ENCODE data around the gene ENO2. TPM values are rescaled to one million over a fixed set of nuclear protein-coding genes. Genes with fewer than 3 reads are reported as not detected.
"Not testable (repeated sequence)": the region's sequence is repeated elsewhere in the genome, so short reads cannot be mapped to it uniquely, and the experiment has no call there.

Gene ENO2
- total and polyA plus RNA-seq, 11 donors = 4.6 to 30.9 (median 11.6) TPM

DNA sequence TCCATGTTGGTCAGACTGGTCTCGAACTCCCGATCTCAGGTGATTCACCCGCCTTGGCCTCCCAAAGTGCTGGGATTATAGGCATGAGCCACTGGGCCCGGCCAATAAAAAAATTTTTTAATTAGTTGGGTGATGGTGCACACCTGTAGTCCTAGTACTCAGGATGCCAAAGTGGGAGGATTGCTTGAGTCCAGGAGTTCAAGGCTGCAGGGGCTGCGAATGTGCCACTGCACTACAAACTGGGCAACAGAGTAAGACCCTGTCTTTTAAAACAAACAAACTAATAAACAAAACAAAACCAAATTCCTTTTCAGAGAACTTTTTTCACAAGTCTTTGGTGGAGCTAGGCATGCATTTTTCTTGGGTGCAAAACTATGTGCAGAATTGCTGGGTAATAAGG is 31.1 kb upstream of the ENO2 start:
- TF ChIP-seq POLR2A (IDR thresholded peaks at IDR 0.05) (no peak), CTCF (IDR thresholded peaks at IDR 0.05) (no peak)
- DNase-seq (no peak), ATAC-seq (no peak)
- no peaks in the 10 kb centered on the region for H3K4me1 ChIP-seq
- 97 to 100% (median 98%) methylated on average over 5 of the region's 5 CpGs for WGBS, 4 donors
- intact Hi-C loops (cut with DNase I) = no loop called here
- H3K4me3 ChIP-seq = no peak overlapping the region
- no peak overlapping the region for H3K27ac ChIP-seq
- H3K9me3 ChIP-seq = no peaks in the 10 kb centered on the region
- peaks cover 0 to 25% (median 15%) of the 10 kb centered on the region in 9 donors for H3K36me3 ChIP-seq
- no peaks in the 10 kb centered on the region for H3K27me3 ChIP-seq

GRCh38 chr12:6883683-6884082 is 30.7 kb upstream of the ENO2 start:
- Histone ChIP-seq H3K27ac (no peak overlapping the region), H3K36me3 (peaks cover 0 to 25% (median 15%) of the 10 kb centered on the region in 9 donors), H3K9me3 (no peaks in the 10 kb centered on the region), H3K4me3 (no peak overlapping the region), H3K27me3 (no peaks in the 10 kb centered on the region), H3K4me1 (no peaks in the 10 kb centered on the region)
- WGBS, 4 donors = 90 to 97% (median 95%) methylated on average over 5 to 11 of the region's 11 CpGs
- peak in 2 of 4 donors; percentile 34 to 45 for ATAC-seq
- DNase-seq = no peak
- TF ChIP-seq CTCF (IDR thresholded peaks at IDR 0.05) = no peak
- TF ChIP-seq POLR2A (IDR thresholded peaks at IDR 0.05) = no peak
- intact Hi-C loops (cut with DNase I) = no loop called here

DNA sequence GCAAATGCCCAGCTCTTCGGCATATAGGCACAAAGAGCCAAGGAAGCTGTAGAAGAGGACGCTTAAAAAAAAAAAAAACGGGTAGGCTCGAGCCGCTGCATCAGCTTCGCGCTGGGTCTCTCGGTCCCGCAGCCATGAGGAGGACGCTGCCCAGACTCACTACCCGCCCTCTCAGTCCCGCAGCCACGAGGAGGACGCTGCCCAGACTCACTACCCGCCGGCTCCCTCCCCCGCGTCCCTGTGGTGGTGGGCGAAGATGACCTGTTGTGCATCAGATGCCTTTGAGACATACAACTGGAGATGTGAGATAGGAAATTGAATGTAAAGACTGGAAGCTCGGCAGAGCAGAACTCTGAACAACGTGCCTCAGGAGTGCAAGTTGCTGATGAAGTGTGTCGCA is 29.8 kb upstream of the ENO2 start:
- H3K9me3 ChIP-seq = no peaks in the 10 kb centered on the region
- peak in 1 of 4 donors; percentile 25 for ATAC-seq
- no peaks in the 10 kb centered on the region for H3K27me3 ChIP-seq
- 73 to 77% (median 75%) methylated on average over 22 of the region's 22 CpGs for WGBS, 4 donors
- intact Hi-C loops (cut with DNase I) = no loop called here
- no peak for TF ChIP-seq CTCF (IDR thresholded peaks at IDR 0.05)
- no peak for TF ChIP-seq POLR2A (IDR thresholded peaks at IDR 0.05)
- no peak for DNase-seq
- no peak overlapping the region for H3K27ac ChIP-seq
- H3K4me1 ChIP-seq = no peaks in the 10 kb centered on the region
- H3K36me3 ChIP-seq = peaks cover 0 to 25% (median 15%) of the 10 kb centered on the region in 9 donors
- no peak overlapping the region for H3K4me3 ChIP-seq

GRCh38 chr12:6886206-6886999 is 28.0 kb upstream of the ENO2 start:
- ATAC-seq; intact Hi-C loops (cut with DNase I): not testable (repeated sequence)
- H3K36me3 ChIP-seq = peaks cover 0 to 25% (median 15%) of the 10 kb centered on the region in 9 donors

More at GRCh38 chr12:6886206-6886999, 28.0 kb upstream of the ENO2 start:
- not testable (repeated sequence) for H3K4me1 ChIP-seq, H3K9me3 ChIP-seq, H3K27ac ChIP-seq, DNase-seq, H3K27me3 ChIP-seq, H3K4me3 ChIP-seq
- WGBS, 4 donors = 79 to 89% (median 83%) methylated on average over 11 to 12 of the region's 15 CpGs
